ELR (cell line): ENCODE data around the gene TIAM1.
A peak's percentile ranks its signal among the peaks of the same experiment; 100 is the strongest.

Experiments
- DNase-seq: peaks from one replicate; pipeline ENCODE4 v3.0.0-alpha.2; 2015; ENCODE audit warnings: low read depth

Gene TIAM1

GRCh38 chr21:31354604-31355443, 10.8 kb upstream of the TIAM1 start:
- DNase-seq: peak; percentile 81

DNA sequence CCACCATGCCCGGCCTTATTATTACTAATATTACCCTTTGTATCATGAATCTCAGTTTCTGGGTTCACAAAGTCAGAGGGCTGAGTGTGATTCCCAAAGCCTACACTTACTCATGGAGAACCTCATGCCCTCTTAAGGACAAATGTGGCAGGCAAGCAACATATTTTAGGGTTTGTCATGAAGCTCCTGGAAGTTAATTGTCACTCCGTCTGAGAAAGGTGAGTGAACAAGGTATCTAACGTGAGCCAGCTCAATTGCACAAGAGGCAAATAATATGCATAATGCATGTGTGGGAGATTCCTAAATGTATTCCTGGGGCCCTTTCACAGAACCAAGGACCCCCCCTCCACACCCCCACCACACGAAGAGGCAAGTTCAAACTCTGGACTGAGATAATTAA, 10.1 kb upstream of the TIAM1 start:
- peak; percentile 3 for DNase-seq

GRCh38 chr21:31352836-31353235, 8.8 kb upstream of the TIAM1 start:
- DNase-seq: no peak

- peak; percentile 51 for DNase-seq
Observed at GRCh38 chr21:31351960-31352359, 7.9 kb upstream of the TIAM1 start.

DNA sequence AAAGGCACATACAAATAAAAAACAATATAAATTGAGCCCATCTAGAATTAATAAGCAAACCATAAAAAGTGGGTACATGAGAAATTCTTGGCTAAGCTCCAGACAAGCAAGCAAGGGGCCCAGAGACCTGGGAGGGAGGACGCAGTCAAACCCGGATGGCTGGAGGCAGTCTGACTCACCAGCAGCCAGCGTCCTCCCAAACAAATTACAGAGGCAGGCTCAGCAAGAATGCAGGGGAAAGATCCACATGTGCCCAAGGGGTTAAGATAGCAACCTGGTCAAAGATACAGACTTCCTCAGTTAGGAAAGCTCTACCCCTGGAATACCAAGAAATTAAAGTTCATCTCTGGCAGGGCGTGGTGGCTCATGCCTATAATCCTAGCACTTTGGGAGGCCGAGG, 7.4 kb upstream of the TIAM1 start:
- DNase-seq: peak; percentile 77

- DNase-seq: no peak
Observed at GRCh38 chr21:31349208-31349607, 5.1 kb upstream of the TIAM1 start.

DNA sequence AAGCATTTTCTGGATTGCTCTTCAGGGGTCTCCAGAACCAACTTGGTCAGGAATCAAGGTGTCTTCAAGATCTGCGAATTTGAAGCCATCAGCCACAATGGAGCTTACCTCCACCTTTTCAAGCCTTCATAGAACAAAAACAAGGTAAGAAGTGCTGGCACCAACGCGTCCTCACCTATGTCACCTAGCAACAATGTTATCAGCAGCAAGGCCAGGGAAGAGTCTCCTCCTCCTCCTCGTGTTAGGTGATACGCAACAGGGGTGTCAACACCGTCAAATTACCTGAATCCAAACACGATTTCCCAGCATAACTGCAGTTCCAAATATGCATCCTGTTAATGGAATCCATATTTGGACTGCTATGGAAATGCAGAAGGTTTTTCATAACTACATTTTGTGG, 4.1 kb upstream of the TIAM1 start:
- no peak for DNase-seq

GRCh38 chr21:31347435-31348032, 3.5 kb upstream of the TIAM1 start:
- DNase-seq: peak; percentile 39

DNA sequence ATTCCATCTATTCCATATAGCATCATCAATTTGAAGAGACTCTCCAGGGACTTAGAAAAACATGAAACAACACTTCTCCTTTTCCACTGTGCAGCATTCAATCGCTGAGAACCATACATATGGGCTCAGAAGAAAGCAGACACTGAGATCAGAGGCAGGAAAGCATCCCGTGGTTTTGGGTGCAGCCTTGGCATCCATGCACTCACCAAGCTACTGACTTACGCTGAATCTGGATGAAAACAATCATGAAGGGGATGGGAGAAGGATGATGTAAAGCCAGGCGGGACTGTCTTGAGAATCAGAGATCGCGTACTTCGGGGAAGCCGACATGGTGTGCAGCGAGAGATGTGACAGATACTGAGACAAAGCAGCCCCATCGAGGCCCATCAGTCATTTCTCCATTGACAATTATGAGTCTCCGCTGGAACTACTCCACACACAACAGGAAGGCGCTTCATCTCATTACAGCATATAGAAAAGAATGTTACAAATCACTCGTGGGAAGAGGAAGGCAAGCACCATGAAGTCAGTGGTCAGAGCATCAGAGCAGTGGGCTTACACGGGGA, 2.3 kb upstream of the TIAM1 start:
- DNase-seq: no peak

DNA sequence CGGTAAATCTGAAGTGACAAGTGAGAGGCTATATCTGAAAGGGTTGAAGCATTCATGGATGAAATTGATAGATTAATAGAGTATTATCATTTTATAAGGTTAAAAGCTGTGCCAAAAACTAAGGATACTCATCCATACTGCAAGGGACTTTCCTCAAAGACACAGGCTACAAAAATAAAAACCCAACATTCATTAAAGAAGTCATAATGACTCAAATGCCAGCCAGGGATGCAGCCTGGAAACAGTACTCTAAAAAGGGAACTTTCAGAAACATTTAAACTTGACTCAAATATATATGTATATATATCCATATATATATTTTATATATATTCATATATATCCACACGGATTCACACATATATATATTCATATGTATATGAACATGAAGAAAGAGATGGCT, 1.1 kb upstream of the TIAM1 start:
- DNase-seq: no peak

- no peak for DNase-seq
Observed at GRCh38 chr21:31343030-31343510, 991 bp downstream of the TIAM1 start.

DNA sequence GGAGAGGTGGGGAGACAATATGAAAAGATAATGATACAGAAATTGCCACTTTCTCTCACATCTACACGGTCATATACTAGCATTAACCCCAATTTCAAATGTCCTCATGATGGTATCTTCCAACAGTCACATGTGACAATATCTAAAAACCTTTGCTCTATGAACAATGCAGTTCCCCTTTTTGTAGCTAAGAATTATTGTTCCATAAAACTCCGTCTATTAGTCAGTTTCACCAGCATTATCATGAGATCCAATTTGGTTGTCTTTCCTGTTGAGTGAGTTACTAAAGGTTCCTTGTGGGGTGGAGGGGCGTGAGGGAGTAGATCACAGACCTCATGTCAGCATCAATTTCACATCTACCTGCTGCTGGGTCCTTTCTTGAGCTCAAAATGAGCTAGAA, 1.7 kb downstream of the TIAM1 start:
- no peak for DNase-seq

DNA sequence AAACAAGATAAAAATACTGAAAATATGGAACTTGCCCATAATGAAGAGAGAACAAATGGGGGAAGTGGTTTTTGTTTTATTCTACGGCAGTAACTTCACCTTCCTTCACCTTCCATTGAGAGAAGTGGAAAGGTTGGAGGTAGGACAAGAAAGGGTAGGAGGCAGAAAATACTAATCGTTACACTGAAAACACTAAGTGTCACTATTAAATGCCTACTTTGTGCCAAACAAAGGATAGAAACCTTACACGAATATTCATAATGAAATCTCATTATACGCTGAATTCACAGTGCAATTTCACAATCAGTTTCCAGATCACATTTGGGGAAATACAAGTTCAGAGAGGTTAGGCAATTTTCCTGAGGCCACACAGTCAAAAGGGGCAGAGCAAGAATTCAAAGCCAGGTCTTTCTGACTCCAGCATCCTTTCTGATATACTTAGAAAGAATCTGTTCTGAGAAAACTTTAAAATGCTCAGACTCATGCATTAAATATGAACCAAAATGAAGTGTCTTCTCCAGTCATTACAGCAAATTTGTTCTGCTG, 3.0 kb downstream of the TIAM1 start:
- DNase-seq: no peak

DNA sequence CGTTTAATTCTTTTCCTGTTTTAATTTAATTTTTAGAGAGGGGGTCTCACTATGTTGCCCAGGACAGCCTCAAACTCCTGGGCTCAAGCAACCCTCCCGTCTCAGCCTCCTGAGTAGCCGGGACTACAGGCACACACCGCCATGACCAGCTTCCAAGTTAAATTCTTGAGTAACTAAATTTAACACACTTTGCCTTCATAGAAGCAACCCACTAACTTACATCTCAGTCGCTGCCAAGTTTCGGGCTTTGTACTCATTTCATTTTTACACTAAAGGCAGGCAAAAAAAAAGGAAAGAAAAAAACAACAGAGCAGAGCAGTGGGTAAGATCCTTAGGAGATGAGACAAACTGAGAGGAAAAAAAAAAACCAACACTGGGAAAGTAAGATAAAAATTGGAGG, 3.5 kb downstream of the TIAM1 start:
- DNase-seq: no peak

DNA sequence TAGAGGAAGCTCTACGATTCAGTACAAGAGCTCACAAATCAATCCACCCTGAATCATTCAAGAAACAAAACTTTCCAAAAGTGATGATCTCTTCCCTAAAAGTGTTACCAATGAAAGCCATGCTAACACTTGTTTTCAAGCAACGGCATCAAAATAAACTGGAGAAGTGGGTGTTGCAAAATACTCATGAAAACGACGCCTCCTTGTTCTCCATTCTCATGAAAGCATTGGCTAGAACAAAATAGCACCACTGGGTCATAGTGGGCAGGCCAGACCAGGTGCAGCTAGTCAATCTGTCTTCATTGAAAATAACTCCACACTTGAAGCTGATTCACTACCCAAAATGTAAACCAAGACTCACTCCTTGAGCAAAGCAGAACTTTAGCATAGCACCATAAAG, 4.3 kb downstream of the TIAM1 start:
- no peak for DNase-seq

GRCh38 chr21:31338908-31339368, 5.1 kb downstream of the TIAM1 start:
- no peak for DNase-seq

DNA sequence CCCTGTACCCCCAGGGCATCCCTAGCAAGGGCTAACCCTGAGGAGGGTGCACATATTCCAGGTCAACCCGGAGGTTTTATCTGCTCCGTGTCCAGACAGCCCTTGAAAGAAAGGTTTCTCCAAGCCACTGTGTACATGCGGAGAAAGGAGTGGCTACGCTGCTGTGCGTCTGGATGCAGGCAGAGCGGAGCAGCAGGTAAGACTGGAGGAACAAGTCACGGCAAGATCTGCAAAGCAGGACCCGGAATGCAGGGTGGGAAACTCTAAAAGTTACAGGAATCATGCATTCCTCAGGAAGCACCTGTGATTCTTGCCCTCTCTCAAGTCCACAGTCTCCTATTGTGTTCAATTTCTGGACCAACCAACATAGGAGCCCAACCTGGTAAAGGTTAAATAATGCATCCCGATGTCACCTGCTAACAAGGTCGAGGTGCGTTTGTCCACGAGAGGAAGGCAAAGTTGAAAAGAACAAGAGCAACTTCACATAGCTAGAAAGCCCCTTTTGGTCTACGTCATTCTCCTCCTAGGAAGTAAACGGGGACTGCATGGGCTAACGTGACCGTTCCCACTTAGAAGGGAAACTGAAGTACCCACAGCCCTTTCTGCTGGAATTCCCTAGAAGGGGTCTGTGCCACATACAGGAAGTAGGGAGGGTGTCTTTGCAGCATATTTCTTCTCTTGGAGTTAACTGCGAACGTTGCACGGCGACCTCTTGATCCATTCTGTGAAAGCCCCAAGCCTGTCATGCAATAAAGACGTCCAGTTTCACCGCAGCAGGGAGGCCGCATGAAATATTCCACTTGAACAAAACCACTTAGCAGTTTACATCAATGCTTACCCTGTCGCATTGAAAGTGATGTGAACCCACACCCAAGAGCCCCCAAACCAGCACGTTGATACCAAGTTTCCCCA, 5.8 kb downstream of the TIAM1 start:
- no peak for DNase-seq

GRCh38 chr21:31337086-31337485, 7.0 kb downstream of the TIAM1 start:
- no peak for DNase-seq

- no peak for DNase-seq
Observed at GRCh38 chr21:31336739-31337040, 7.4 kb downstream of the TIAM1 start.

DNA sequence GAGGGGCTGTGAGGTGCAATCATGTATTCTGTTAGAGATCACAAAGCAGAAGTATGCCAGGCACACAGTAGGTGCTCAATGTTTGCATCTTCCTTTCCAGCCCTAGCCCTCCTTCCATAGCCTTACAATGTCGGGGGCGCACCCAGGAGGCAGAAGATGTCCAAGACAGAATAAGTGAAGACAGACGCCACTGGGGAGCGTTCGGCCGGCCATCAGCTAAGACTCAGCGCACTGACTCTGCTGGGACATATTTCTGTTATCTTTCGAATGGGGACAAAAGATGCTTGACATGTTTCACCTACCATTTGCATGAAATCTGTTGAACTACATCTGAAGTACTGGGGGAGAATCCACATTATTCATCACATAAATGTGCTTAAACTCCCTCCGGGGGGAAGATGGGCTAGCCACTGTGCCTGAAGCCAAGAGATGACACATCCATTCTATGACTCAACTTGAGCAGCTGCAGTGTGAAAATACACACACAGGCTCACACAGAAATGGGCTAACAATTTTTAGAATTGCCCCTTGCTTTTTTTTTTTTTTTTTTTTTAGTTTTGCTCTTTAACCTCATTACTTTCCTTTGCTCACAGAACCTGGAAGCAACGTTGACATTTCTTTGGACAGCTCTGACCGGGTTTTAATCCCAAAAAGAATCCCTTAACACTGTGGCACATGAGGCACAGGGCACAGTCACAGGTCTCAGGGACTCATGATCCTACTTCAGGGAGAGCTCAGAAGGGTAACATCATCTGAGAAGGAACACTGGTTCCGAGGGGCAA, 7.9 kb downstream of the TIAM1 start:
- peak; percentile 80 for DNase-seq

- DNase-seq: no peak
Observed at GRCh38 chr21:31334648-31335121, 9.4 kb downstream of the TIAM1 start.
